ENCODE measurements around the gene PRKCH. TPM values are rescaled to one million over a fixed set of nuclear protein-coding genes. Genes with fewer than 3 reads are reported as not detected.

The PRKCH gene
- total RNA-seq, 1 experiment from 2014 or later, result 10.3 TPM

DNA sequence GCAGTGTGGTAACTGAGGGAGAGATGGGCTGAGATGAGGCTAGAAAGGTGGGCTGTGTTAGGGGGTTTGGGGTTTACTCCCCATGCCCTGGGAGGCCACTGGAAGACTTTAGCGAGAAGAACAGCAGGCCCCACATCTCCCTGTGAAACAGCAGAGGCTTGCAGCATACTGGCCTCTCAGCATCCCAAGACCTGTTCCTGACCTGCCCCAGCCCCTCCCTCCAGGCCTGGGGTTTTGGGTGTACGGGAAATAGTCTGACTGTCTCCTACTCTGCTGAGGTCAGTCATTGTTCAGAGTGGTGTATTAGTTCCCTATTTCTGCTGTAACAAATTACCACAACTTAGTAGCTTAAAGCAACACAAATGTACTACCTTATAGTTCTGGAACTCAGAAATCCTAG, 270.5 kb downstream of the PRKCH start:
- ATAC-seq (no peak), DNase-seq (ENCODE audit: low spot score) (no peak)
- peaks cover 13% of the 10 kb centered on the region for H3K4me1 Mint-ChIP-seq
- H3K4me3 Mint-ChIP-seq, result no peak overlapping the region
- peaks cover 6% of the 10 kb centered on the region for H3K9me3 Mint-ChIP-seq
- no peak overlapping the region for H3K27ac Mint-ChIP-seq
- no peaks in the 10 kb centered on the region; the same call in 1 of the 2 replicates for H3K27me3 Mint-ChIP-seq (ENCODE audit: low read depth)
- CTCF ChIA-PET, result no interaction called here
- POLR2A ChIA-PET, result no interaction called here
- no peak for TF ChIP-seq TEAD1 (CRISPR knock-in tag; IDR thresholded peaks at IDR 0.05)
- TF ChIP-seq, protein P1, sequence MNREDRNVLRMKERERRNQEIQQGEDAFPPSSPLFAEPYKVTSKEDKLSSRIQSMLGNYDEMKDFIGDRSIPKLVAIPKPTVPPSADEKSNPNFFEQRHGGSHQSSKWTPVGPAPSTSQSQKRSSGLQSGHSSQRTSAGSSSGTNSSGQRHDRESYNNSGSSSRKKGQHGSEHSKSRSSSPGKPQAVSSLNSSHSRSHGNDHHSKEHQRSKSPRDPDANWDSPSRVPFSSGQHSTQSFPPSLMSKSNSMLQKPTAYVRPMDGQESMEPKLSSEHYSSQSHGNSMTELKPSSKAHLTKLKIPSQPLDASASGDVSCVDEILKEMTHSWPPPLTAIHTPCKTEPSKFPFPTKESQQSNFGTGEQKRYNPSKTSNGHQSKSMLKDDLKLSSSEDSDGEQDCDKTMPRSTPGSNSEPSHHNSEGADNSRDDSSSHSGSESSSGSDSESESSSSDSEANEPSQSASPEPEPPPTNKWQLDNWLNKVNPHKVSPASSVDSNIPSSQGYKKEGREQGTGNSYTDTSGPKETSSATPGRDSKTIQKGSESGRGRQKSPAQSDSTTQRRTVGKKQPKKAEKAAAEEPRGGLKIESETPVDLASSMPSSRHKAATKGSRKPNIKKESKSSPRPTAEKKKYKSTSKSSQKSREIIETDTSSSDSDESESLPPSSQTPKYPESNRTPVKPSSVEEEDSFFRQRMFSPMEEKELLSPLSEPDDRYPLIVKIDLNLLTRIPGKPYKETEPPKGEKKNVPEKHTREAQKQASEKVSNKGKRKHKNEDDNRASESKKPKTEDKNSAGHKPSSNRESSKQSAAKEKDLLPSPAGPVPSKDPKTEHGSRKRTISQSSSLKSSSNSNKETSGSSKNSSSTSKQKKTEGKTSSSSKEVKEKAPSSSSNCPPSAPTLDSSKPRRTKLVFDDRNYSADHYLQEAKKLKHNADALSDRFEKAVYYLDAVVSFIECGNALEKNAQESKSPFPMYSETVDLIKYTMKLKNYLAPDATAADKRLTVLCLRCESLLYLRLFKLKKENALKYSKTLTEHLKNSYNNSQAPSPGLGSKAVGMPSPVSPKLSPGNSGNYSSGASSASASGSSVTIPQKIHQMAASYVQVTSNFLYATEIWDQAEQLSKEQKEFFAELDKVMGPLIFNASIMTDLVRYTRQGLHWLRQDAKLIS (CRISPR knock-in tag; IDR thresholded peaks at IDR 0.05; ENCODE audit: borderline replicate concordance), result no peak
- TF ChIP-seq SP1 (CRISPR knock-in tag; conservative IDR thresholded peaks at IDR 0.05), result no peak
- TF ChIP-seq TP53 (CRISPR knock-in tag; IDR thresholded peaks at IDR 0.05), result no peak
- no peak for TF ChIP-seq PRRX2 (CRISPR knock-in tag; IDR thresholded peaks at IDR 0.05)
- TF ChIP-seq TCF7 (CRISPR knock-in tag; IDR thresholded peaks at IDR 0.05; ENCODE audit: low read depth), result no peak
- no peak for TF ChIP-seq ZNF423 (CRISPR knock-in tag; IDR thresholded peaks at IDR 0.05)
- TF ChIP-seq ZNF219 (CRISPR knock-in tag; IDR thresholded peaks at IDR 0.05; ENCODE audit: borderline replicate concordance), result no peak
- TF ChIP-seq FOXK1 (CRISPR knock-in tag; IDR thresholded peaks at IDR 0.05), result no peak
- TF ChIP-seq ZNF138 (CRISPR knock-in tag; conservative IDR thresholded peaks at IDR 0.05), result no peak
- TF ChIP-seq ZNF317 (CRISPR knock-in tag; IDR thresholded peaks at IDR 0.05; ENCODE audit: borderline replicate concordance, low read depth), result no peak
- TF ChIP-seq, protein P2, sequence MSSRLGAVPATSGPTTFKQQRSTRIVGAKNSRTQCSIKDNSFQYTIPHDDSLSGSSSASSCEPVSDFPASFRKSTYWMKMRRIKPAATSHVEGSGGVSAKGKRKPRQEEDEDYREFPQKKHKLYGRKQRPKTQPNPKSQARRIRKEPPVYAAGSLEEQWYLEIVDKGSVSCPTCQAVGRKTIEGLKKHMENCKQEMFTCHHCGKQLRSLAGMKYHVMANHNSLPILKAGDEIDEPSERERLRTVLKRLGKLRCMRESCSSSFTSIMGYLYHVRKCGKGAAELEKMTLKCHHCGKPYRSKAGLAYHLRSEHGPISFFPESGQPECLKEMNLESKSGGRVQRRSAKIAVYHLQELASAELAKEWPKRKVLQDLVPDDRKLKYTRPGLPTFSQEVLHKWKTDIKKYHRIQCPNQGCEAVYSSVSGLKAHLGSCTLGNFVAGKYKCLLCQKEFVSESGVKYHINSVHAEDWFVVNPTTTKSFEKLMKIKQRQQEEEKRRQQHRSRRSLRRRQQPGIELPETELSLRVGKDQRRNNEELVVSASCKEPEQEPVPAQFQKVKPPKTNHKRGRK (CRISPR knock-in tag; IDR thresholded peaks at IDR 0.05; ENCODE audit: borderline replicate concordance), result no peak
- TF ChIP-seq, protein P3, sequence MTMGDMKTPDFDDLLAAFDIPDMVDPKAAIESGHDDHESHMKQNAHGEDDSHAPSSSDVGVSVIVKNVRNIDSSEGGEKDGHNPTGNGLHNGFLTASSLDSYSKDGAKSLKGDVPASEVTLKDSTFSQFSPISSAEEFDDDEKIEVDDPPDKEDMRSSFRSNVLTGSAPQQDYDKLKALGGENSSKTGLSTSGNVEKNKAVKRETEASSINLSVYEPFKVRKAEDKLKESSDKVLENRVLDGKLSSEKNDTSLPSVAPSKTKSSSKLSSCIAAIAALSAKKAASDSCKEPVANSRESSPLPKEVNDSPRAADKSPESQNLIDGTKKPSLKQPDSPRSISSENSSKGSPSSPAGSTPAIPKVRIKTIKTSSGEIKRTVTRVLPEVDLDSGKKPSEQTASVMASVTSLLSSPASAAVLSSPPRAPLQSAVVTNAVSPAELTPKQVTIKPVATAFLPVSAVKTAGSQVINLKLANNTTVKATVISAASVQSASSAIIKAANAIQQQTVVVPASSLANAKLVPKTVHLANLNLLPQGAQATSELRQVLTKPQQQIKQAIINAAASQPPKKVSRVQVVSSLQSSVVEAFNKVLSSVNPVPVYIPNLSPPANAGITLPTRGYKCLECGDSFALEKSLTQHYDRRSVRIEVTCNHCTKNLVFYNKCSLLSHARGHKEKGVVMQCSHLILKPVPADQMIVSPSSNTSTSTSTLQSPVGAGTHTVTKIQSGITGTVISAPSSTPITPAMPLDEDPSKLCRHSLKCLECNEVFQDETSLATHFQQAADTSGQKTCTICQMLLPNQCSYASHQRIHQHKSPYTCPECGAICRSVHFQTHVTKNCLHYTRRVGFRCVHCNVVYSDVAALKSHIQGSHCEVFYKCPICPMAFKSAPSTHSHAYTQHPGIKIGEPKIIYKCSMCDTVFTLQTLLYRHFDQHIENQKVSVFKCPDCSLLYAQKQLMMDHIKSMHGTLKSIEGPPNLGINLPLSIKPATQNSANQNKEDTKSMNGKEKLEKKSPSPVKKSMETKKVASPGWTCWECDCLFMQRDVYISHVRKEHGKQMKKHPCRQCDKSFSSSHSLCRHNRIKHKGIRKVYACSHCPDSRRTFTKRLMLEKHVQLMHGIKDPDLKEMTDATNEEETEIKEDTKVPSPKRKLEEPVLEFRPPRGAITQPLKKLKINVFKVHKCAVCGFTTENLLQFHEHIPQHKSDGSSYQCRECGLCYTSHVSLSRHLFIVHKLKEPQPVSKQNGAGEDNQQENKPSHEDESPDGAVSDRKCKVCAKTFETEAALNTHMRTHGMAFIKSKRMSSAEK (CRISPR knock-in tag; IDR thresholded peaks at IDR 0.05; ENCODE audit: borderline replicate concordance), result no peak
- TF ChIP-seq, protein P4, sequence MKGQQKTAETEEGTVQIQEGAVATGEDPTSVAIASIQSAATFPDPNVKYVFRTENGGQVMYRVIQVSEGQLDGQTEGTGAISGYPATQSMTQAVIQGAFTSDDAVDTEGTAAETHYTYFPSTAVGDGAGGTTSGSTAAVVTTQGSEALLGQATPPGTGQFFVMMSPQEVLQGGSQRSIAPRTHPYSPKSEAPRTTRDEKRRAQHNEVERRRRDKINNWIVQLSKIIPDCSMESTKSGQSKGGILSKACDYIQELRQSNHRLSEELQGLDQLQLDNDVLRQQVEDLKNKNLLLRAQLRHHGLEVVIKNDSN (CRISPR knock-in tag; IDR thresholded peaks at IDR 0.05), result no peak
- no peaks in the 10 kb centered on the region for H3K36me3 Mint-ChIP-seq

GRCh38 chr14:61593330-61593729, 272.0 kb downstream of the PRKCH start:
- H3K36me3 Mint-ChIP-seq, result no peaks in the 10 kb centered on the region
- ChIA-PET CTCF (no interaction called here), POLR2A (no interaction called here)
- no peak for TF ChIP-seq KAT7 (CRISPR knock-in tag; IDR thresholded peaks at IDR 0.05; ENCODE audit: borderline replicate concordance)
- TF ChIP-seq SMAD4 (CRISPR knock-in tag; IDR thresholded peaks at IDR 0.05), result no peak
- TF ChIP-seq ATF1 (CRISPR knock-in tag; IDR thresholded peaks at IDR 0.05), result no peak
- TF ChIP-seq ZBTB21 (CRISPR knock-in tag; IDR thresholded peaks at IDR 0.05; ENCODE audit: borderline replicate concordance), result no peak
- TF ChIP-seq ZNF121 (CRISPR knock-in tag; IDR thresholded peaks at IDR 0.05), result no peak
- no peak for TF ChIP-seq SP1 (CRISPR knock-in tag; conservative IDR thresholded peaks at IDR 0.05)
- no peak for TF ChIP-seq ZNF138 (CRISPR knock-in tag; conservative IDR thresholded peaks at IDR 0.05)
- TF ChIP-seq ZNF423 (CRISPR knock-in tag; IDR thresholded peaks at IDR 0.05), result no peak
- TF ChIP-seq GRHL2 (CRISPR knock-in tag; IDR thresholded peaks at IDR 0.05; ENCODE audit: insufficient replicate concordance, severe bottlenecking), result no peak
- TF ChIP-seq ZNF416 (CRISPR knock-in tag; IDR thresholded peaks at IDR 0.05), result no peak
- TF ChIP-seq HMGA2 (CRISPR knock-in tag; IDR thresholded peaks at IDR 0.05), result no peak
- TF ChIP-seq, protein P5, sequence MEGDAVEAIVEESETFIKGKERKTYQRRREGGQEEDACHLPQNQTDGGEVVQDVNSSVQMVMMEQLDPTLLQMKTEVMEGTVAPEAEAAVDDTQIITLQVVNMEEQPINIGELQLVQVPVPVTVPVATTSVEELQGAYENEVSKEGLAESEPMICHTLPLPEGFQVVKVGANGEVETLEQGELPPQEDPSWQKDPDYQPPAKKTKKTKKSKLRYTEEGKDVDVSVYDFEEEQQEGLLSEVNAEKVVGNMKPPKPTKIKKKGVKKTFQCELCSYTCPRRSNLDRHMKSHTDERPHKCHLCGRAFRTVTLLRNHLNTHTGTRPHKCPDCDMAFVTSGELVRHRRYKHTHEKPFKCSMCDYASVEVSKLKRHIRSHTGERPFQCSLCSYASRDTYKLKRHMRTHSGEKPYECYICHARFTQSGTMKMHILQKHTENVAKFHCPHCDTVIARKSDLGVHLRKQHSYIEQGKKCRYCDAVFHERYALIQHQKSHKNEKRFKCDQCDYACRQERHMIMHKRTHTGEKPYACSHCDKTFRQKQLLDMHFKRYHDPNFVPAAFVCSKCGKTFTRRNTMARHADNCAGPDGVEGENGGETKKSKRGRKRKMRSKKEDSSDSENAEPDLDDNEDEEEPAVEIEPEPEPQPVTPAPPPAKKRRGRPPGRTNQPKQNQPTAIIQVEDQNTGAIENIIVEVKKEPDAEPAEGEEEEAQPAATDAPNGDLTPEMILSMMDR (IDR thresholded peaks at IDR 0.05), result no peak
- no peak overlapping the region for H3K27ac Mint-ChIP-seq
- no peaks in the 10 kb centered on the region; the same call in 1 of the 2 replicates for H3K27me3 Mint-ChIP-seq (ENCODE audit: low read depth)
- H3K4me3 Mint-ChIP-seq, result no peak overlapping the region
- peaks cover 27% of the 10 kb centered on the region for H3K4me1 Mint-ChIP-seq
- H3K9me3 Mint-ChIP-seq, result peaks cover 6% of the 10 kb centered on the region
- no peak for DNase-seq (ENCODE audit: low spot score)
- no peak for ATAC-seq

All from WTC11 (cell line).